HCT116 (cell line): ENCODE measurements around the gene TRMT2A. TPM values are rescaled to one million over a fixed set of nuclear protein-coding genes. Genes with fewer than 3 reads are reported as not detected.

Experiments
- ATAC-seq: fragments of 200-7000 bp; cut with Tn5 transposase; 2 replicates; pipeline ENCODE4 v1.9.1; 2020; ENCODE audit warnings: mild to moderate bottlenecking, moderate library complexity
- BruUV-seq: library from RNA; stranded (reverse); fragments of 400-500 nt; replicated peaks from 2 replicates; lab custom pipeline; 2021; lab: Mats Ljungman, UMichigan
- CTCF ChIA-PET: fragments of 300-600 bp; sonication (Branson Sonifier 250); formaldehyde crosslinking; loops from one replicate; lab custom pipeline; 2021; ENCODE audit warnings: antibody characterized with exemption; lab: Charles Lee
- POLR2A ChIA-PET: fragments of 300-600, 350-600 bp; sonication (Branson Sonifier 250); formaldehyde crosslinking; loops from one replicate; lab custom pipeline; 2021; ENCODE audit warnings: antibody characterized with exemption; lab: Charles Lee
- RAD21 ChIA-PET, 2 experiments: fragments of 300-600 bp; sonication (Branson Sonifier 250); formaldehyde crosslinking; loops; one replicate each; lab custom pipeline; 2023; ENCODE audit warnings: low total read pairs in 2 of 2; ENCODE audit not compliant: uncharacterized antibody in 2 of 2, unreplicated experiment in 2 of 2, low non-redundant PET in 1 of 2; lab: Charles Lee
- DNase-seq: peaks from one replicate; pipeline ENCODE4 v3.0.0-alpha.2; 2010; ENCODE audit warnings: low read depth, low spot score
- H2AFZ ChIP-seq: fragments of 200-600 bp; shearing (Covaris generic), sonication (generic); 2 replicates; pipeline ENCODE4 v1.6.1; 2017; ENCODE audit warnings: low read depth, mixed run types, mixed read lengths, antibody characterized with exemption, low read length; ENCODE audit not compliant: poor library complexity, severe bottlenecking
- H3K27ac ChIP-seq: 2 replicates; pipeline ENCODE4 v1.5.1; 2012; ENCODE audit warnings: low read depth, low read length
- H3K27me3 ChIP-seq: fragments of 200-600 bp; sonication (generic); 2 replicates; pipeline ENCODE4 v1.6.1; 2016; ENCODE audit warnings: mixed run types, low read length, mixed read lengths; ENCODE audit not compliant: insufficient read depth
- H3K36me3 ChIP-seq, 2 experiments: fragments of 200-500 bp in 1 of 2; fragments of 200-600 bp in 1 of 2; sonication (Bioruptor generic) in 1 of 2; sonication (generic) in 1 of 2; 2 replicates each; pipeline versions ENCODE4 v1.5.1 to v1.6.1; 2014 to 2016; ENCODE audit warnings: low read length in 2 of 2, inconsistent platforms in 1 of 2, mixed read lengths in 1 of 2, mixed run types in 1 of 2; ENCODE audit not compliant: insufficient read depth in 2 of 2, control insufficient read depth in 1 of 2
- H3K4me1 ChIP-seq, 2 experiments: fragments of 200-600 bp in 1 of 2; sonication (generic) in 1 of 2; 2 replicates each; pipeline versions ENCODE4 v1.5.1 to v1.6.1; 2012 to 2017; ENCODE audit warnings: low read length in 2 of 2, inconsistent platforms in 1 of 2, mild to moderate bottlenecking in 1 of 2, mixed read lengths in 1 of 2, mixed run types in 1 of 2, moderate library complexity in 1 of 2; ENCODE audit not compliant: insufficient read depth in 2 of 2, control insufficient read depth in 1 of 2
- H3K4me2 ChIP-seq: fragments of 200-600 bp; sonication (generic); 2 replicates; pipeline ENCODE4 v1.6.1; 2017; ENCODE audit warnings: mixed run types, low read length, mixed read lengths
- H3K4me3 ChIP-seq, 2 experiments: fragments of 200-600 bp in 1 of 2; sonication (generic) in 1 of 2; replicated peaks in 1 of 2; 2 replicates each; pipeline ENCODE4 v1.5.1; 2011 to 2016; ENCODE audit warnings: low read length in 2 of 2, control low read depth in 1 of 2, low read depth in 1 of 2, mild to moderate bottlenecking in 1 of 2, mixed read lengths in 1 of 2, mixed run types in 1 of 2
- H3K79me2 ChIP-seq: fragments of 200-600 bp; sonication (generic); 2 replicates; pipeline ENCODE4 v1.6.1; 2017; ENCODE audit warnings: mild to moderate bottlenecking, mixed run types, low read length, moderate library complexity, mixed read lengths; ENCODE audit not compliant: insufficient read depth
- H3K9ac ChIP-seq: fragments of 200-600 bp; sonication (generic); 2 replicates; pipeline ENCODE4 v1.6.1; 2016; ENCODE audit warnings: low read length, mixed read lengths
- H3K9me2 ChIP-seq: fragments of 200-600 bp; sonication (generic), shearing (Covaris generic); 2 replicates; pipeline ENCODE4 v1.6.1; 2017; ENCODE audit warnings: mixed run types, mild to moderate bottlenecking, moderate library complexity; ENCODE audit not compliant: insufficient read depth
- H3K9me3 ChIP-seq, 2 experiments: fragments of 200-500 bp in 1 of 2; fragments of 200-600 bp in 1 of 2; sonication (Bioruptor generic) in 1 of 2; sonication (generic) in 1 of 2; 2 replicates each; pipeline ENCODE4 v1.6.1; 2014 to 2017; ENCODE audit warnings: low read length in 2 of 2, mixed read lengths in 2 of 2, inconsistent platforms in 1 of 2, low read depth in 1 of 2, mild to moderate bottlenecking in 1 of 2, mixed run types in 1 of 2, moderate library complexity in 1 of 2; ENCODE audit not compliant: control insufficient read depth in 1 of 2, insufficient read depth in 1 of 2
- H4K20me1 ChIP-seq: fragments of 200-600 bp; sonication (generic), shearing (Covaris generic); 2 replicates; pipeline ENCODE4 v1.6.1; 2017; ENCODE audit warnings: mixed run types, mild to moderate bottlenecking, moderate library complexity; ENCODE audit not compliant: insufficient read depth
- CTCF ChIP-seq, 3 experiments: fragments of 200-600 bp in 1 of 3; sonication (generic) in 1 of 3; IDR thresholded peaks in 2 of 3; conservative IDR thresholded peaks in 1 of 3; 2 replicates each; pipeline ENCODE4 v1.5.1; 2012 to 2017; ENCODE audit warnings: low read depth in 2 of 3, low read length in 2 of 3, antibody characterized with exemption in 1 of 3, borderline replicate concordance in 1 of 3, control low read depth in 1 of 3, mild to moderate bottlenecking in 1 of 3, mixed read lengths in 1 of 3, mixed run types in 1 of 3, moderate library complexity in 1 of 3; ENCODE audit not compliant: insufficient read depth in 1 of 3
- EZH2 ChIP-seq: fragments of 200-600 bp; sonication (generic); IDR thresholded peaks from 2 replicates; pipeline ENCODE4 v1.6.1; 2017; ENCODE audit warnings: antibody characterized with exemption, mixed run types
- EZH2phosphoT487 ChIP-seq: fragments of 200-600 bp; IDR thresholded peaks from 2 replicates; pipeline ENCODE4 v1.6.1; 2018; ENCODE audit warnings: antibody characterized with exemption, borderline replicate concordance
- JUND ChIP-seq: IDR thresholded peaks from 2 replicates; pipeline ENCODE4 v1.6.1; 2012
- POLR2A ChIP-seq: IDR thresholded peaks from 2 replicates; pipeline ENCODE4 v1.7.0; 2011; ENCODE audit warnings: borderline replicate concordance; ENCODE audit not compliant: insufficient read depth, insufficient read length; ENCODE audit errors: extremely low read depth
- SIN3A ChIP-seq: IDR thresholded peaks from 2 replicates; pipeline ENCODE4 v1.6.1; 2012; ENCODE audit warnings: low read depth
- SP1 ChIP-seq: IDR thresholded peaks from 2 replicates; pipeline ENCODE4 v1.6.1; 2012; ENCODE audit warnings: low read depth
- SRF ChIP-seq: IDR thresholded peaks from 2 replicates; pipeline ENCODE4 v1.6.1; 2012; ENCODE audit warnings: low read depth
- TCF7L2 ChIP-seq: IDR thresholded peaks from 2 replicates; pipeline ENCODE4 v1.7.0; 2011; ENCODE audit warnings: borderline replicate concordance, inconsistent platforms; ENCODE audit not compliant: insufficient read depth, insufficient read length; ENCODE audit errors: extremely low read depth
- YY1 ChIP-seq: IDR thresholded peaks from 2 replicates; pipeline ENCODE4 v1.6.1; 2011; ENCODE audit warnings: low read length, low read depth, moderate library complexity, mild to moderate bottlenecking; ENCODE audit not compliant: insufficient replicate concordance; ENCODE audit errors: extremely low read depth
- ZBTB33 ChIP-seq: IDR thresholded peaks from 2 replicates; pipeline ENCODE4 v1.6.1; 2011; ENCODE audit warnings: mild to moderate bottlenecking, low read length, moderate library complexity; ENCODE audit not compliant: insufficient replicate concordance; ENCODE audit errors: extremely low read depth
- ZFX ChIP-seq: fragments of 450-650 bp; IDR thresholded peaks from 2 replicates; pipeline ENCODE4 v1.6.1; 2017
- intact Hi-C: fragments of 100-400 bp; cut with micrococcal nuclease; formaldehyde crosslinking; loops from 2 replicates; pipeline ENCODE4 v1.10.0; 2022
- total RNA-seq: library from RNA; stranded (reverse); gene quantifications from one replicate; pipeline ENCODE4 v1.2.1, GENCODE V29; 2021; ENCODE audit not compliant: unreplicated experiment

Gene TRMT2A
- total RNA-seq, 1 experiment from 2014 or later: 67.3 TPM

- no peak overlapping the region for H3K4me3 ChIP-seq
- no peaks in the 10 kb centered on the region for H3K9me3 ChIP-seq
- RAD21 ChIA-PET: no interaction called here
- no peak overlapping the region for H3K9ac ChIP-seq
- no peaks in the 10 kb centered on the region for H3K9me2 ChIP-seq
- intact Hi-C loops: loop anchor here (10.0 kb wide), 1 partner anchor 101 kb away; no protein-coding TSS in a partner anchor
- peaks cover 9 to 21% of the 10 kb centered on the region in 2 experiments; a peak in 3 of 4 replicates for H3K4me1 ChIP-seq
- H3K36me3 ChIP-seq: peaks cover 54 to 67% of the 10 kb centered on the region in 2 experiments
- CTCF ChIA-PET: no interaction called here
- BruUV-seq: no TSS peak
- ATAC-seq (no peak), DNase-seq (no peak)
- POLR2A ChIA-PET: no interaction called here
- peaks cover 97% of the 10 kb centered on the region for H3K79me2 ChIP-seq
- H3K4me2 ChIP-seq: no peak overlapping the region
- TF ChIP-seq YY1 (no peak), TCF7L2 (no peak), ZBTB33 (no peak)
- TF ChIP-seq, all 23 proteins: peak for 0
- no peak overlapping the region for H2AFZ ChIP-seq
- no peak overlapping the region for H3K27ac ChIP-seq
- H3K27me3 ChIP-seq: no peaks in the 10 kb centered on the region
- H4K20me1 ChIP-seq: peaks cover 11% of the 10 kb centered on the region; the same call in 1 of the 2 replicates
Observed at GRCh38 chr22:20086101-20086599, 30.9 kb downstream of the TRMT2A start.

- DNase-seq (no peak), ATAC-seq (no peak)
- POLR2A ChIA-PET: no interaction called here
- Histone ChIP-seq H3K79me2 (peaks cover 99% of the 10 kb centered on the region), H3K4me2 (no peak overlapping the region), H3K9me3 (no peaks in the 10 kb centered on the region), H3K9ac (no peak overlapping the region), H3K9me2 (no peaks in the 10 kb centered on the region), H3K4me3 (no peak overlapping the region), H2AFZ (no peak overlapping the region), H3K27me3 (no peaks in the 10 kb centered on the region), H3K36me3 (peaks cover 49 to 62% of the 10 kb centered on the region in 2 experiments), H3K4me1 (peaks cover 9 to 26% of the 10 kb centered on the region in 2 experiments; a peak in 3 of 4 replicates), H3K27ac (no peak overlapping the region), H4K20me1 (peaks cover 11% of the 10 kb centered on the region; the same call in 1 of the 2 replicates)
- CTCF ChIA-PET: no interaction called here
- TF ChIP-seq EZH2 (no peak), ZFX (no peak), SIN3A (no peak), TCF7L2 (no peak), POLR2A (no peak), EZH2phosphoT487 (no peak), CTCF (IDR thresholded peaks at IDR 0.05 in 2 of 3, conservative IDR thresholded peaks at IDR 0.05 in 1 of 3; ENCODE audit: borderline replicate concordance in 1 of 3, insufficient read depth in 1 of 3, low read depth in 2 of 3, low read length in 2 of 3) (no peak), SRF (no peak), ZBTB33 (no peak), YY1 (no peak), JUND (no peak), SP1 (no peak)
- RAD21 ChIA-PET: no interaction called here
- BruUV-seq: no TSS peak
- intact Hi-C loops: loop anchor here (10.0 kb wide), 1 partner anchor 101 kb away; no protein-coding TSS in a partner anchor
Observed at GRCh38 chr22:20085651-20086050, 31.4 kb downstream of the TRMT2A start.
